ENCODE measurements around the gene ABCA4.

Gene ABCA4

DNA sequence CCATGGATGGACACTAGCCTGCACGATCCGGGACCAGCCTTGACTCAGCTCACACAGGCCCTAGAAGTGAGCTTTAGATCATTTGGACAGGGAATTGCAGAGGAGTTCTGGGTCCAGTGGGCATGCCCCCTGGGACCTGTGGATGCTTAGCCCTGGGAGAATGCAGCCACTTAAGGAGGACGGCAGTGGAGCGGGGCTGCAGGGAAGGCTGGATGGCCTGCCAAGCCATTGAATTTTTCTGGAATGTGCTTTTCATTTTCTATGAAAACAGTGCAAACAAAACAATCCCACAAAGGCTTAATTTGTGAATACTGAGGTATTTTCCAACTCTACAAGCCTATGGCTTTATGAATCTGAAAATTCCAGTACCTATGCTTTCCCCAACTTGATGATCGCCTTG, 131.3 kb downstream of the ABCA4 start:
- FAIRE-seq (no peak), DNase-seq (ENCODE audit: insufficient read length, low spot score) (no peak)
- TF ChIP-seq, protein P1, sequence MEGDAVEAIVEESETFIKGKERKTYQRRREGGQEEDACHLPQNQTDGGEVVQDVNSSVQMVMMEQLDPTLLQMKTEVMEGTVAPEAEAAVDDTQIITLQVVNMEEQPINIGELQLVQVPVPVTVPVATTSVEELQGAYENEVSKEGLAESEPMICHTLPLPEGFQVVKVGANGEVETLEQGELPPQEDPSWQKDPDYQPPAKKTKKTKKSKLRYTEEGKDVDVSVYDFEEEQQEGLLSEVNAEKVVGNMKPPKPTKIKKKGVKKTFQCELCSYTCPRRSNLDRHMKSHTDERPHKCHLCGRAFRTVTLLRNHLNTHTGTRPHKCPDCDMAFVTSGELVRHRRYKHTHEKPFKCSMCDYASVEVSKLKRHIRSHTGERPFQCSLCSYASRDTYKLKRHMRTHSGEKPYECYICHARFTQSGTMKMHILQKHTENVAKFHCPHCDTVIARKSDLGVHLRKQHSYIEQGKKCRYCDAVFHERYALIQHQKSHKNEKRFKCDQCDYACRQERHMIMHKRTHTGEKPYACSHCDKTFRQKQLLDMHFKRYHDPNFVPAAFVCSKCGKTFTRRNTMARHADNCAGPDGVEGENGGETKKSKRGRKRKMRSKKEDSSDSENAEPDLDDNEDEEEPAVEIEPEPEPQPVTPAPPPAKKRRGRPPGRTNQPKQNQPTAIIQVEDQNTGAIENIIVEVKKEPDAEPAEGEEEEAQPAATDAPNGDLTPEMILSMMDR (IDR thresholded peaks at IDR 0.05; ENCODE audit: insufficient read depth, missing control alignments) = no peak

DNA sequence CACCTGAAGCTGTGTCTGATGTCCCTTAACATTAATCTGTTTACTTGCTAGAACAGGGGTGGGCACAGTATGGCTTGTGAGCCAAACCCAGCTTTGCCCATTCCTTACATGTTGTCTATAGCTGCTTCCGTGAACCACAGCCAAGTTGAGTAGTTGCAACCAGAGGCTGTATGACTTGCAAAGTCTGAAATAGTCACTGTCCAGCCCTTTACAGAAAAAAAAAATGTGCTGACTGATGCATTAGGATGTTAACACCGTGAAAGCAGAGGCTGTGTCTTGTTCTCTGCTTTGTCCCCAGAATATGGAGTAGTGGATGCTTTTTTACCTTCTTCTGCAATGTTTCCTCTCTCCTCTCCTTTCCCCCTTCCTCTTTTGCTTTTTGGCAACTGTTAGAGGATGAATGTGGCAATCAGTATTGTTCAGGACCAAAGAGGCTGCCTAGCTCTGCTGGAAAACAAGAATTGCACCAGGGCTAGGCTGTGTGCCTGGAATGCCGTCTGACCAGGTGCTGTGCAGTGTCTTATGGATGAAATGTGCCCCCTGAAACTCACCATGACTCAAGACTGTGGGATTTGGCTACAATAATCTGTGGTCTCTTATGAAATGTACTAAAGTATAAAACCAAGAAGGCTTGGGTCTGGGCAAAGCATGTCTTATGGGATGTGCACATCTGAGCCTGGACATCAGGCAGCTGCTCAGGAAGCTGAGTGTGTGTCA, 132.2 kb downstream of the ABCA4 start:
- TF ChIP-seq, protein P1 (IDR thresholded peaks at IDR 0.05; ENCODE audit: insufficient read depth, missing control alignments) = no peak
- FAIRE-seq (no peak), DNase-seq (ENCODE audit: insufficient read length, low spot score) (no peak)

DNA sequence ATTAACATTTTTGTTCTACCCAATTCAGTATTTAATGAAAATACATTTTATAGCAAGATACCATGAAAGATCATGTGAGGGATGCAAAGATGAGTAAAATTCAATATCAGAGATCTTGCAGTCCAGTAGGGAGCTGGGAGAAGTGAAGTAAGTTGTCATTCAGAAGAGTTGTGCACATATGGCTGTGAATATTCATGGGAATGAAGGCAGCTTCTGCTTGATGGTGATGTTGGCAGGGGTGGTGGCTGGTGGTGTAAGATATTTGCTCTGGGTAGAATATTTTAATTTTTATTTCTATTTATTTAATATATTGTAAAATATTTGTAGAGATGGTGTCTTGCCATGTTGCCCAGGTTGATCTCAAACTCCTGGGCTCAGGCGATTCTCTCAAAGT, 139.7 kb downstream of the ABCA4 start:
- DNase-seq (ENCODE audit: insufficient read length, low spot score) (no peak), FAIRE-seq (no peak)
- TF ChIP-seq, protein P1 (IDR thresholded peaks at IDR 0.05; ENCODE audit: insufficient read depth, missing control alignments) = no peak

DNA sequence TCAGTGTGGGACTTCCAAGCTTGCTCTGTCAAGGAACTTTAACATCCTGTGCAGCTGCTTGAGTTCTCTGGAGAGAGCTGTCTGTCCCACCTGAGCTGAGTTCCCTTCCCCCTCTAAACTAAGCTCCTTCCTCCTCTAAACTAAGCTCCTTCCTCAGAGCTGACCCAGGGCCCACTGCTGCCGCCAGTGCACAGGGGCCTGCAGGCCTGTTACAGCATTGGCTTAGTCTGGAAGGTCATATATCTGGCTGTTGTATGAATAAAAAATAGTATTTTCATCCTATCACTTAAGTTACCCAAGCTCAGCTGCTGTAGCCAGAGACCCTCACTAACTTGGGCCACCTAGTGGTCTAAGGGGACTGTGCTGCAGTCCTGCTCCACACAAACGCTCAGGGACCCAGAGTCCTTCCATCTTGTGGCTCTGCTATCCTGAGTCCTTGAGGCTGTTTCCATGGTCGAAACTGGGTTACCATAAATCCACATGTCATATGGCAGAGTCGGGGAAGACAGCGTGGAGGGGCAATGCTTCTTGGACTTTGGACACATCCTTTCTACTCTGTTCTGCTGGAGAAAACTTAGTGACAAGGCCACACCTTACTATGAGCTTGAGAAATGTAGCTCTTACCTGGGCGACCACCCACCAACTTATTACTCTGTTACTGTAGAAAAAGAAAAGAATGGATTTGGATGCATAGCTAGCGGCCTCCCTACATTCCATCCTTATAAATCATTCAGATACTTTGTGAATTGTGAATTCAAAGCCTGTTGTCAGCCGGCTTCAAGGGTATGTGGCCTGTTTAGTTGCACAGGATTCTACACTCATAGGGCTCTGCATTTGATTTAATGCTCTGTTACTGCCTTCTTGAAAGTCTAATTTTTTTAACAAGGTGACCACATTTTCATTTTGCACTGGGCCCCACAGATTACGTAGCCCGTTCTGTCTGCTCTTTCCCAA, 140.4 kb downstream of the ABCA4 start:
- FAIRE-seq (no peak), DNase-seq (ENCODE audit: insufficient read length, low spot score) (no peak)
- TF ChIP-seq, protein P1 (IDR thresholded peaks at IDR 0.05; ENCODE audit: insufficient read depth, missing control alignments) = peak; percentile 51

DNA sequence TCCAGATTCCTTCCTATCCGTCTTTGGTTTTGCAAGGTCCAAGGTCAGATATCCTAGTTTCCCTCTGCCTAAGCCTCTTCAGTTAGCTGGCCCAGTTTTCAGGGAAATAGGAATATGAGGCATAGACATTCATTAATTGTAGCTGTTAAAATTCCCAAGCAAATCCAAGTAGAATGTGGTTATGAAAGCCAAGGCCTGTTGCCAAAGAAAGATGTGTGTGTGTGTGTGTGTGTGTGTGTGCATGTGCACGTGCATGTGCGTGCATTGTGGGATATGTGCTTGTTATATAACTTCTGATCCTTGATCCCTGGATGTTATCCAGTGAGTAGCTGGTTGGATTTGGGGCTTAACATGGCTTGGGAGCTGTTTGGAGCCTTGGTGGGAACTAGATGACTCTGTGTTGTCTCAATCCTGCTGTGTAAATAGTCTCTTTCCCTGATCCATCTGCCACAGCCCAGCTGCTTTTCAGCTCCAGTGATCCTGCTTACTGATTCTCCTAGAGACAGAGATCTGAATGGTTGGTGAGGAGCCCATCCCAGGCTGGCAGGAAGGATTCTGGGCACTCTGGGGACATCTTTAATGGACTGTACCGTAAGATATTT, 141.1 kb downstream of the ABCA4 start:
- DNase-seq (ENCODE audit: insufficient read length, low spot score) (no peak), FAIRE-seq (peak; percentile 88)
- TF ChIP-seq, protein P1 (IDR thresholded peaks at IDR 0.05; ENCODE audit: insufficient read depth, missing control alignments) = no peak

DNA sequence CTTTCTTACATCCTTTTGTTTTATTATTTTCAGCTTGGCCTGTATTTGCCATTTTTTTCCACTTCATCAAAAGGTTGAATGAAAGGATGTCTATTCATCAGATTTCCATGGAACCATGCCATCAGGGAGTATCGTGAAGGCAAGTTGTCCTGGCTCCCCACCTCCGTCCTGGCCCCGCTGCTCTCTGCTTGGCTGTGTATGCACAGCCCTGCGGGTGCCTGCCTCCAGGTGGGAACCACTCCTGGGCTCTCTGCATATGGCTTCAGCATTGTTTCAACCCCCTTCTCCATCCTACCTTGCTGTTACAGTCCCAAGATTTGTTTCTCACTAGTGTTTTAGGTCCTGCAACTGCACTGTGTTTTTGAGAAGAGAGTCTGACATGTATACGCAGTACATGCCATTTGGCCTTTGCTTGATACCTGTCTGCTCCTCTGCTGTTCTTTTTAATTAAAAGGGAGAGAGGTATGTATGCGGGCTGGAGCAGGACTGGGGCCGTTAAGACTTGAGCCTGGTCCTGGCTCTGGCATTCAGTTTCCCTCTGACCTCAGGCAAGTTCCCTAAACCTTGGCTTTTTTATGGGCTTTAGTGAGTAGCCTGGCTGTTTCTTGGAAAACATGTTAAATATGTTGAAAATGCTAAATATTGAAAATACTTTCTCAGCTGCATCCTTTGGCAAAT, 141.8 kb downstream of the ABCA4 start:
- DNase-seq (ENCODE audit: insufficient read length, low spot score) (no peak), FAIRE-seq (peak; percentile 21)
- TF ChIP-seq, protein P1 (IDR thresholded peaks at IDR 0.05; ENCODE audit: insufficient read depth, missing control alignments) = no peak

Measured in D721Med (cell line).